BLaER1 (cell line): Measurements from ENCODE around the gene WLS.
A peak's percentile ranks its signal among the peaks of the same experiment; 100 is the strongest.
"Not testable (repeated sequence)": the region's sequence is repeated elsewhere in the genome, so short reads cannot be mapped to it uniquely, and the experiment has no call there.

Source experiments
- H3K27ac ChIP-seq: shearing (Covaris generic); formaldehyde crosslinking; 2 replicates; pipeline ENCODE4 v1.8.1; 2022
- H3K27me3 ChIP-seq: shearing (Covaris generic); formaldehyde crosslinking; 2 replicates; pipeline ENCODE4 v1.8.1; 2022
- H3K36me3 ChIP-seq: shearing (Covaris generic); formaldehyde crosslinking; 2 replicates; pipeline ENCODE4 v1.8.1; 2022
- H3K4me1 ChIP-seq: shearing (Covaris generic); formaldehyde crosslinking; 2 replicates; pipeline ENCODE4 v1.8.1; 2022
- H3K4me2 ChIP-seq: shearing (Covaris generic); formaldehyde crosslinking; 2 replicates; pipeline ENCODE4 v1.8.1; 2022
- H3K4me3 ChIP-seq: shearing (Covaris generic); formaldehyde crosslinking; 2 replicates; pipeline ENCODE4 v1.8.1; 2022
- H3K9ac ChIP-seq: shearing (Covaris generic); formaldehyde crosslinking; 2 replicates; pipeline ENCODE4 v1.8.1; 2022
- H3K9me3 ChIP-seq: shearing (Covaris generic); formaldehyde crosslinking; 2 replicates; pipeline ENCODE4 v1.8.1; 2022
- H4K20me1 ChIP-seq: shearing (Covaris generic); formaldehyde crosslinking; 2 replicates; pipeline ENCODE4 v1.8.1; 2022
- Cebpa-rat ChIP-seq: shearing (Covaris generic); IDR thresholded peaks from 2 replicates; pipeline ENCODE4 v1.8.1; 2022

The WLS gene

GRCh38 chr1:68183895-68184294 is 48.4 kb downstream of the WLS start:
- Histone ChIP-seq H3K9me3 (no peaks in the 10 kb centered on the region), H4K20me1 (no peaks in the 10 kb centered on the region), H3K27ac (no peak overlapping the region), H3K27me3 (no peaks in the 10 kb centered on the region), H3K4me1 (0 out of 2 replicates have a peak, but pooled peaks cover 6% of the 10 kb centered on the region), H3K36me3 (no peaks in the 10 kb centered on the region), H3K4me3 (no peak overlapping the region), H3K4me2 (no peak overlapping the region), H3K9ac (no peak overlapping the region)
- TF ChIP-seq Cebpa-rat: no peak

- Histone ChIP-seq H3K27me3 (no peaks in the 10 kb centered on the region), H3K4me3 (no peak overlapping the region), H3K27ac (no peak overlapping the region), H4K20me1 (no peaks in the 10 kb centered on the region), H3K4me2 (peak overlapping the region; percentile 16; the same call in 1 of the 2 replicates), H3K9ac (no peak overlapping the region), H3K36me3 (no peaks in the 10 kb centered on the region), H3K4me1 (0 out of 2 replicates have a peak, but pooled peaks cover 6% of the 10 kb centered on the region), H3K9me3 (no peaks in the 10 kb centered on the region)
- TF ChIP-seq Cebpa-rat: no peak
Observed at GRCh38 chr1:68181165-68181556, 51.2 kb downstream of the WLS start.

GRCh38 chr1:68180441-68181164 is 51.7 kb downstream of the WLS start:
- H3K9me3 ChIP-seq: no peaks in the 10 kb centered on the region
- no peak overlapping the region for H3K9ac ChIP-seq
- H3K27ac ChIP-seq: no peak overlapping the region
- no peak overlapping the region; the same call in 1 of the 2 replicates for H3K4me2 ChIP-seq
- no peak for TF ChIP-seq Cebpa-rat
- H3K36me3 ChIP-seq: no peaks in the 10 kb centered on the region
- H3K4me3 ChIP-seq: no peak overlapping the region
- no peaks in the 10 kb centered on the region for H4K20me1 ChIP-seq
- H3K4me1 ChIP-seq: 0 out of 2 replicates have a peak, but pooled peaks cover 6% of the 10 kb centered on the region
- H3K27me3 ChIP-seq: no peaks in the 10 kb centered on the region

GRCh38 chr1:68178821-68179490 is 53.4 kb downstream of the WLS start:
- Histone ChIP-seq H3K27me3 (no peaks in the 10 kb centered on the region), H3K9ac (no peak overlapping the region), H3K4me2 (no peak overlapping the region), H3K27ac (no peak overlapping the region), H3K4me1 (0 out of 2 replicates have a peak, but pooled peaks cover 6% of the 10 kb centered on the region), H3K36me3 (no peaks in the 10 kb centered on the region), H3K4me3 (no peak overlapping the region), H3K9me3 (no peaks in the 10 kb centered on the region), H4K20me1 (no peaks in the 10 kb centered on the region)
- no peak for TF ChIP-seq Cebpa-rat

- Histone ChIP-seq H3K4me1 (0 out of 2 replicates have a peak, but pooled peaks cover 6% of the 10 kb centered on the region), H3K27me3 (no peaks in the 10 kb centered on the region), H3K4me2 (no peak overlapping the region), H3K4me3 (no peak overlapping the region), H3K9me3 (no peaks in the 10 kb centered on the region), H3K27ac (no peak overlapping the region), H4K20me1 (no peaks in the 10 kb centered on the region), H3K36me3 (no peaks in the 10 kb centered on the region), H3K9ac (no peak overlapping the region)
- TF ChIP-seq Cebpa-rat: no peak
Observed at GRCh38 chr1:68175621-68176398, 56.5 kb downstream of the WLS start.

GRCh38 chr1:68174738-68175113 is 57.6 kb downstream of the WLS start:
- H3K4me3 ChIP-seq: no peak overlapping the region
- H3K4me2 ChIP-seq: no peak overlapping the region
- no peaks in the 10 kb centered on the region for H3K27me3 ChIP-seq
- no peak overlapping the region for H3K27ac ChIP-seq
- no peak overlapping the region for H3K9ac ChIP-seq
- H3K4me1 ChIP-seq: 0 out of 2 replicates have a peak, but pooled peaks cover 6% of the 10 kb centered on the region
- H3K36me3 ChIP-seq: no peaks in the 10 kb centered on the region
- TF ChIP-seq Cebpa-rat: no peak
- H4K20me1 ChIP-seq: no peaks in the 10 kb centered on the region
- H3K9me3 ChIP-seq: no peaks in the 10 kb centered on the region

- Histone ChIP-seq H3K27me3 (no peaks in the 10 kb centered on the region), H3K27ac (no peak overlapping the region), H3K36me3 (no peaks in the 10 kb centered on the region), H3K4me1 (0 out of 2 replicates have a peak, but pooled peaks cover 6% of the 10 kb centered on the region), H3K9ac (no peak overlapping the region), H3K4me3 (no peak overlapping the region), H4K20me1 (no peaks in the 10 kb centered on the region), H3K9me3 (no peaks in the 10 kb centered on the region), H3K4me2 (no peak overlapping the region)
- no peak for TF ChIP-seq Cebpa-rat
Observed at GRCh38 chr1:68173936-68174737, 58.2 kb downstream of the WLS start.

GRCh38 chr1:68173283-68173935 is 58.9 kb downstream of the WLS start:
- no peaks in the 10 kb centered on the region for H3K27me3 ChIP-seq
- 0 out of 2 replicates have a peak, but pooled peaks cover 6% of the 10 kb centered on the region for H3K4me1 ChIP-seq
- no peaks in the 10 kb centered on the region for H3K36me3 ChIP-seq
- H3K27ac ChIP-seq: no peak overlapping the region
- no peaks in the 10 kb centered on the region for H3K9me3 ChIP-seq
- H3K9ac ChIP-seq: no peak overlapping the region
- H3K4me2 ChIP-seq: no peak overlapping the region
- H4K20me1 ChIP-seq: no peaks in the 10 kb centered on the region
- H3K4me3 ChIP-seq: no peak overlapping the region
- no peak for TF ChIP-seq Cebpa-rat

- H3K9ac ChIP-seq, H4K20me1 ChIP-seq, H3K4me1 ChIP-seq, H3K27ac ChIP-seq, H3K36me3 ChIP-seq, H3K9me3 ChIP-seq, H3K4me3 ChIP-seq, H3K27me3 ChIP-seq, H3K4me2 ChIP-seq: not testable (repeated sequence)
Observed at GRCh38 chr1:68171795-68172194, 60.5 kb downstream of the WLS start.
